Testis (tissue), 2 donors: ENCODE data around the gene SEC22C.
A peak's percentile ranks its signal among the peaks of the same experiment; 100 is the strongest.

ENCODE experiments used
- POLR2A ChIP-seq: fragments of 450-650 bp; IDR thresholded peaks from one replicate; pipeline ENCODE4 v1.6.1; 2017; ENCODE audit warnings: antibody characterized with exemption, mild to moderate bottlenecking, moderate library complexity
- TF ChIP-seq, protein P1 (sequence below), 3 experiments: fragments of 450-650 bp in 2 of 3; fragments of 200-600 bp in 1 of 3; sonication (generic) in 1 of 3; IDR thresholded peaks; one replicate each; pipeline ENCODE4 v1.5.1; 2016 to 2019; ENCODE audit warnings: antibody characterized with exemption in 3 of 3, mild to moderate bottlenecking in 2 of 3, moderate library complexity in 1 of 3

DNA sequence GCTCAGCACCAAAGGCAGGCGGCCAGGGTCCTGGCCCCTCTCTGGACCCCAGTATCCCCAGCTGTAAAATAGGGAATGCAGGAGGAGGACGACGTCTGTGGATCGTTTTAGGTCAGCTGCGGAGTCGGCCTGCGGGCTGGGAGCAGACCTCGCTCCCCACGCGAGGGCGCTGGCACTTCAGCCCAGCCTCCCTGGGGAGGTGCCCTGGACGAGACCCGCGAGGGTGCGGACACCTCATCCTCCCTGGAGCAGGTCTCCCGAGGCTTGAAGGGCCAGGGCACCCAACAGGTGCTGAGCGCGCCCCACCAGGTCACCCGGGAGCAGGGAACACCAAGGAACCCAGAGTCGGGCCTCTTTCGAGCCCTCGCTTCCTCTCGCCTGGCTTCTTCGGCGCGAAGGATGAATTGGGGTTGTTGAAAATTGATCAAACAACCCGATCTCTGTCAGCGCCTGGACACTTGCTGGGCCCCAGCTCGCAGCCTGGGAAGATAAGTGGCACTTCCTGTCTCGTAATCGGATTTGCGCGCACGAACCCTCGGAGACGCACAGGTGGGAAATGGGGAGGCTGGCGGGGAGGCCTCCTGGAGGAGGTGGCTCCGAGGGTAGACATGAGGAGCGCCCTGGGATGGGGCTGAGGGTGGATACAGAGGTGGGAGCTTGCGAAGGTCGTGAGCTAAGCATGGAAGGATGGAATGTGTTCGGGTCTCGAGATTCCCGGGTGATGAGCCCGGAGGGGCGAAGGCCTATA is 79.9 kb downstream of the SEC22C start:
- TF ChIP-seq, protein P1, sequence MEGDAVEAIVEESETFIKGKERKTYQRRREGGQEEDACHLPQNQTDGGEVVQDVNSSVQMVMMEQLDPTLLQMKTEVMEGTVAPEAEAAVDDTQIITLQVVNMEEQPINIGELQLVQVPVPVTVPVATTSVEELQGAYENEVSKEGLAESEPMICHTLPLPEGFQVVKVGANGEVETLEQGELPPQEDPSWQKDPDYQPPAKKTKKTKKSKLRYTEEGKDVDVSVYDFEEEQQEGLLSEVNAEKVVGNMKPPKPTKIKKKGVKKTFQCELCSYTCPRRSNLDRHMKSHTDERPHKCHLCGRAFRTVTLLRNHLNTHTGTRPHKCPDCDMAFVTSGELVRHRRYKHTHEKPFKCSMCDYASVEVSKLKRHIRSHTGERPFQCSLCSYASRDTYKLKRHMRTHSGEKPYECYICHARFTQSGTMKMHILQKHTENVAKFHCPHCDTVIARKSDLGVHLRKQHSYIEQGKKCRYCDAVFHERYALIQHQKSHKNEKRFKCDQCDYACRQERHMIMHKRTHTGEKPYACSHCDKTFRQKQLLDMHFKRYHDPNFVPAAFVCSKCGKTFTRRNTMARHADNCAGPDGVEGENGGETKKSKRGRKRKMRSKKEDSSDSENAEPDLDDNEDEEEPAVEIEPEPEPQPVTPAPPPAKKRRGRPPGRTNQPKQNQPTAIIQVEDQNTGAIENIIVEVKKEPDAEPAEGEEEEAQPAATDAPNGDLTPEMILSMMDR (IDR thresholded peaks at IDR 0.05): peak in 1 of 3 experiments; percentile 29
- TF ChIP-seq POLR2A: no peak
